HG03460 (cell line): ENCODE data around the gene MIP.
"Not testable (repeated sequence)": the region's sequence is repeated elsewhere in the genome, so short reads cannot be mapped to it uniquely, and the experiment has no call there.

ENCODE experiments used
- ATAC-seq: cut with Tn5 transposase; IDR thresholded peaks from one replicate; pipeline ENCODE4 v1.9.1; 2021; ENCODE audit not compliant: unreplicated experiment

MIP gene

DNA sequence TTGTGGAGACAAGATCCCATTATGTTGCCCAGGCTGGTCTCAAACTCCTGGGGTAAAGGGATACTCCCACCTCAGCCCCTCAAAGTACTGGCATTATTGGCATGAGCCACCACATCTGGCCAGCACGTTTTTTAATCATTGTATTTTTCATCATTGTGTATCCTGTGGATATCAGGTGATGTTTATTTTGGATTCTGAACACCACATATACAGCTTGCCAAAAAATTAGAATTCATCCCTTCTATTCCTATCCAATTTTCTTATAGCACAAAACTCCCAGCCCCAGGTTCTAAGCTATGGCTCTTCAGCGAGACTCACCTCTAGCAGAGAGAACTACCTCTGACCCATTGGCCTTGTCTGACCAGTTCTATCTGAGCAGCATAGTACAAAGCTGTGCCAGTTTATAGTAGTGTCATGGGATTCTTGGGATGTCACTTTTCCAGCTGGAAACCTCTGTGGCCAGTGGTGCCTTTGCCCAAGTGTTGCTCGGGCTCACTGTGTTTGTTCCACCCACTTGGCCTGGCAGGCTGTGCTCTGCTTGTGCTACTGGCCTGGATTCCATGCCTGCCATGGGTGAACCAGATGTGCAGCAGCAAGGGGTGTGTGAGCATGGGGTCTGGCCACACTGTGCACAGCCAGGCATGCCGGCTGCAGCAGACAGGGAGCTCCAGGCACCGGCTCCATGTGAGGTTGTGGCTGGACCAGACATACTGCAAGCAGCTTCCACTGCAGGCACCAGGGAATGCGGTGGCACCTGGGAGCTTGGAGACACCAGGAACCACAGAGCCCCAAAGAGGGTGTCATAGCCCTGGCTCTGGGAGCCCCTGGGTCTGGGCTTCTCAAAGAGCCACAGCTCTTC lies 42.4 kb downstream of the MIP start:
- no peak for ATAC-seq

DNA sequence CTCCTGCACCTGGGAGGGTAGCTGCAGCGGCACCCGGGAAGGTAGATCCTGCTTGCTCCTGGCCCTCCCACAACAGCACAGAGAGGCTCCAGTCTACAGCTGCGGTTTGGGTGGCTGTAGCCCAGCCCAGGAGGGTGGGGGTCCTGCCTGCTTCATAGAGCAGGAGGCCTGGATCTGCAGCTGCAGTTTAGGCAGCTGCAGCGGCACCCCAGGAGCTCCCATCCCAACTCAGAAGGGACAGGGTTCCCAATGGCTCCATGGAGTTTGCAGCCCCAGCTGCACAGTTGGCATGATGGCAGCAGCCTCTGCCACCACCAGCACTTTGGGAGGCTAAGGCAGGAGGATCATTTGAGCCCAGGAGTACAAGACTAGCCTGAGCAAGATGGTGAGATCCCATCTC lies 43.7 kb downstream of the MIP start:
- ATAC-seq, result no peak

DNA sequence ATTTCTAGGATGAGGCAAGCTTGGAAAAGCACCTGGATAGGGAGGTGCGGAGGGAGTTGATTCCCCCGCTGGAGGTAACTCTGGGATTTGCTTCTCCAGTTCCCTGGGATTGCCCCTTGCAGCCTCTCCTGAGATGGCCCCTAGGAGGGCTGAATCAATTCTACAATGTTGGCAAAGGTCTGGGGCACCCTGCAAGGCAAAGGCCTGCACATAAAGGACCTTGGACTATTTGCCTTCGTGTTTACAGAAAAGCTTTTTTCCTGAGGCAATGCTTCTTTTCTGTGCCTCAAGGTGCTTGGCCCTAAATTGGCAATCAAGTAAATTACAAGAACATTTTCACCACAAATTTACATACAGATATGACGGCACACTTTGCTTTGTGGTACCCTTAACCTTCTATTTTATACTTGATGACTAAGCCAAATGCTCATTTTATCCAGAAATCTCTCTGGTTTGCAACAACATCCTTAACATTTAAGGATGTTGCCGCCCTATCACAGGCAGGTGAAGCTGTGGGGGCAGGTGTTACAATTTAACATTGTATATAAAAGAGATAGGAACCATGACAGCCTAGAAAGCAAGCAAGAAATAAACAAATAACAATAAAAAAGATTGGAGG lies 45.5 kb downstream of the MIP start:
- ATAC-seq, result no peak

DNA sequence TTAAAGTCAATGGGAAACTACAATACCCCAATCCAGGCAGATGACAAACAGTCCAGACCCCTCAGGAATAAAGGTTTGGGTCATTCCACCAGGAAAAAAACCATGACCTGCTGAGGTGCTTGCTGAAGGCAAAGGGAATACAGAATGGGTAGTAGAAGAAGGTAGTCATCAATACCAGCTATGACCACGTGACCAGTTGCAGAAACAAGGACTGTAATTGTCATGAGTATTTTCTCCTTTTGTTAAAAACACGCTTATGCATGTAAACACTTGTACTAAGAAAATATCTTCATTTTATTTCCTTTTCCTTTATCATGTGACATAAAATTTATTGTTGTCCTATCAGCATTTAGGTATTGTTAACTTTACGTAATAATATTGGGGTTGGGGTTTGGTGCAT lies 50.2 kb downstream of the MIP start:
- ATAC-seq, result not testable (repeated sequence)

DNA sequence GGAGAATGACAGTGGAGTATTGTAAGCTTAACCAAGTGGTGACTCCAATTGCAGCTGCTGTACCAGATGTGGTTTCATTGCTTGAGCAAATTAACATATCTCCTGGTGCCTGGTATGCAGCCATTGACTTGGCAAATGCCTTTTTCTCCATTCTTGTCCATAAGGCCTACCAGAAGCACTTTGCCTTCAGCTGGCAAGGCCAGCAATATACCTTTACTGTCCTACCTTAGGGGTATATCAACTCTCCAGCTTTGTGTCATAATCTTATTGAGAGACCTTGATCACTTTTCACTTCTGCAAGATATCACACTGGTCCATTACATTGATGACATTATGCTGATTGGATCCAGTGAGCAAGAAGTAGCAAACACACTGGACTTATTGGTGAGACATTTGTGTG lies 52.8 kb downstream of the MIP start:
- not testable (repeated sequence) for ATAC-seq

DNA sequence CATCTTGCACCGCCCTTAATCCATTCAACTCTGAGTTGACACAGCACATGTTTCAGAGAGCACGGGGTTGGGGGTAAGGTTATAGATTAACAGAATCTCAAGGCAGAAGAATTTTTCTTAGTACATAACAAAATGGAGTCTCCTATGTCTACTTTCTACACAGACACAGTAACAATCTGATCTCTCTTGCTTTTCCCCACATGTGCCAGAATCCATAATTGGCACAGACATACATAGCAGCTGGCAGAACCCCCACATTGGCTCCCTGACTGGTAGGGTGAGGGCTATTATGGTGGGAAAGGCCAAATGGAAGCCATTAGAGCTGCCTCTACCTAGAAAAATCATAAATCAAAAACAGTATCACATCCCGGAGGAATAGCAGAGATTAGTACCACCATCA lies 53.3 kb downstream of the MIP start:
- ATAC-seq, result not testable (repeated sequence)
